MM.1S (cell line): ENCODE measurements around the gene SLC6A20.

Source experiments
- CTCF ChIP-seq: fragments of 300-600 bp; sonication (generic); IDR thresholded peaks from 2 replicates; pipeline ENCODE4 v1.5.1; 2016; ENCODE audit warnings: antibody characterized with exemption, low read length, mixed read lengths
- EZH2phosphoT487 ChIP-seq: fragments of 300-600 bp; sonication (generic); IDR thresholded peaks from 2 replicates; pipeline ENCODE4 v1.6.1; 2018; ENCODE audit warnings: antibody characterized with exemption, low read length

DNA sequence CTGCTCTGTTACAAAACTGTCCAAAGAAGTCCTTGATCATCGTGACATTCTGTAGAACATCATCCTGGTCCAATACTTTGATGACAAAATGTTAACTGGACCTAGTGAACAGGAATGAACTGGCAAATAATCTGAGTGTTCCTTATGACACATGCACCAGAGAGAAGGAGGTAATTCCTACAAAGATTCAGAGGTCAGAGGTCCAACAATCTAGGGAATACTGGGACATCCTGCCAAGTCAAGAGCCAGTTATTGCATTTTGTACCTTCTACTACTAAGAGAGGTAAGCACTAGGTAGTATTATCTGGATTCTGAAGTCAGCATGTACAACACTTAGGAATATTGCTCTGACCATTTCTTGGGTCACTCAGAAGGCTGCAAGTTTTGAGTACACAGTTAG, 24.8 kb upstream of the SLC6A20 start:
- TF ChIP-seq CTCF, result no peak
- no peak for TF ChIP-seq EZH2phosphoT487
